ENCODE data around the gene CASR.

CASR gene

GRCh38 chr3:122263974-122264588 lies 80.6 kb downstream of the CASR start:
- ATAC-seq = no peak
- TF ChIP-seq SNAI2 (CRISPR knock-in tag; IDR thresholded peaks at IDR 0.05) (no peak), ZC3H10 (CRISPR knock-in tag; IDR thresholded peaks at IDR 0.05) (no peak), BACH2 (CRISPR knock-in tag; IDR thresholded peaks at IDR 0.05; ENCODE audit: borderline replicate concordance) (no peak), ESRRG (CRISPR knock-in tag; IDR thresholded peaks at IDR 0.05) (no peak), POU6F1 (CRISPR knock-in tag; IDR thresholded peaks at IDR 0.05; ENCODE audit: borderline replicate concordance, low read depth) (no peak), TSHZ2 (CRISPR knock-in tag; IDR thresholded peaks at IDR 0.05) (no peak), TOX (CRISPR knock-in tag; IDR thresholded peaks at IDR 0.05; ENCODE audit: borderline replicate concordance) (no peak), ZNF8 (CRISPR knock-in tag; IDR thresholded peaks at IDR 0.05) (no peak), CSDC2 (CRISPR knock-in tag; IDR thresholded peaks at IDR 0.05) (no peak), CREB5 (CRISPR knock-in tag; IDR thresholded peaks at IDR 0.05; ENCODE audit: low read depth) (no peak), ARNTL (CRISPR knock-in tag; IDR thresholded peaks at IDR 0.05; ENCODE audit: borderline replicate concordance, low read depth) (no peak), ZFP30 (CRISPR knock-in tag; IDR thresholded peaks at IDR 0.05) (no peak), GLIS3 (CRISPR knock-in tag; IDR thresholded peaks at IDR 0.05) (no peak)

- TF ChIP-seq ZC3H10 (CRISPR knock-in tag; IDR thresholded peaks at IDR 0.05) (no peak), GLIS3 (CRISPR knock-in tag; IDR thresholded peaks at IDR 0.05) (no peak), CSDC2 (CRISPR knock-in tag; IDR thresholded peaks at IDR 0.05) (no peak), RARB (CRISPR knock-in tag; IDR thresholded peaks at IDR 0.05) (no peak), CSRNP3 (CRISPR knock-in tag; IDR thresholded peaks at IDR 0.05) (no peak), TOX (CRISPR knock-in tag; IDR thresholded peaks at IDR 0.05; ENCODE audit: borderline replicate concordance) (no peak), TCF4 (CRISPR knock-in tag; IDR thresholded peaks at IDR 0.05; ENCODE audit: borderline replicate concordance) (no peak), ZNF565 (CRISPR knock-in tag; conservative IDR thresholded peaks at IDR 0.05; ENCODE audit: low read depth) (no peak), TSHZ2 (CRISPR knock-in tag; IDR thresholded peaks at IDR 0.05) (no peak), ZFP30 (CRISPR knock-in tag; IDR thresholded peaks at IDR 0.05) (no peak), PATZ1 (CRISPR knock-in tag; IDR thresholded peaks at IDR 0.05; ENCODE audit: borderline replicate concordance) (no peak), ZNF8 (CRISPR knock-in tag; IDR thresholded peaks at IDR 0.05) (no peak), ZNF70 (CRISPR knock-in tag; IDR thresholded peaks at IDR 0.05) (no peak), PPARA (CRISPR knock-in tag; IDR thresholded peaks at IDR 0.05; ENCODE audit: borderline replicate concordance) (no peak), BACH2 (CRISPR knock-in tag; IDR thresholded peaks at IDR 0.05; ENCODE audit: borderline replicate concordance) (no peak), ESRRG (CRISPR knock-in tag; IDR thresholded peaks at IDR 0.05) (no peak), POU6F1 (CRISPR knock-in tag; IDR thresholded peaks at IDR 0.05; ENCODE audit: borderline replicate concordance, low read depth) (no peak), OSR1 (CRISPR knock-in tag; IDR thresholded peaks at IDR 0.05) (no peak)
- ATAC-seq = no peak
Measured at GRCh38 chr3:122265957-122266356, 82.5 kb downstream of the CASR start.
